GM19035 (cell line): ENCODE measurements around the gene NPAS1.
"Not testable (repeated sequence)": the region's sequence is repeated elsewhere in the genome, so short reads cannot be mapped to it uniquely, and the experiment has no call there.

Experiments used
- ATAC-seq: cut with Tn5 transposase; IDR thresholded peaks from one replicate; pipeline ENCODE4 v1.9.1; 2021; ENCODE audit not compliant: unreplicated experiment

The NPAS1 gene

GRCh38 chr19:47074621-47075020 lies 55.0 kb downstream of the NPAS1 start:
- ATAC-seq, result no peak

- ATAC-seq, result no peak
These were observed 55.7 kb downstream of the NPAS1 start for GRCh38 chr19:47075179-47075810.

- no peak for ATAC-seq
These were observed 56.3 kb downstream of the NPAS1 start for GRCh38 chr19:47075941-47076340.

GRCh38 chr19:47078351-47078750 lies 58.7 kb downstream of the NPAS1 start:
- not testable (repeated sequence) for ATAC-seq

GRCh38 chr19:47081095-47081494 lies 61.5 kb downstream of the NPAS1 start:
- ATAC-seq, result no peak

GRCh38 chr19:47082493-47082892 lies 62.9 kb downstream of the NPAS1 start:
- ATAC-seq, result no peak

- ATAC-seq, result no peak
These were observed 65.3 kb downstream of the NPAS1 start for GRCh38 chr19:47084879-47085439.

GRCh38 chr19:47086280-47086679 lies 66.6 kb downstream of the NPAS1 start:
- ATAC-seq, result no peak

GRCh38 chr19:47089767-47090350 lies 70.2 kb downstream of the NPAS1 start:
- no peak for ATAC-seq

GRCh38 chr19:47093254-47093653 lies 73.6 kb downstream of the NPAS1 start:
- no peak for ATAC-seq

- peak; percentile 70 for ATAC-seq
These were observed 74.2 kb downstream of the NPAS1 start for GRCh38 chr19:47093841-47094240.

GRCh38 chr19:47094557-47095475 lies 75.2 kb downstream of the NPAS1 start:
- ATAC-seq, result no peak
